Caco-2 (cell line): ENCODE measurements around the gene LTBP1. TPM values are rescaled to one million over a fixed set of nuclear protein-coding genes. Genes with fewer than 3 reads are reported as not detected.

Source experiments
- BruUV-seq: library from RNA; stranded (reverse); fragments of 400-500 nt; replicated peaks from 2 replicates; lab custom pipeline; 2021; lab: Mats Ljungman, UMichigan
- CTCF ChIA-PET: fragments of 300-600 bp; sonication (Branson Sonifier 250); formaldehyde crosslinking; loops from one replicate; lab custom pipeline; 2022; ENCODE audit warnings: antibody characterized with exemption; lab: Charles Lee
- POLR2A ChIA-PET: fragments of 300-600 bp; sonication (Branson Sonifier 250); formaldehyde crosslinking; loops from one replicate; lab custom pipeline; 2022; ENCODE audit warnings: antibody characterized with exemption; lab: Charles Lee
- DNase-seq, 2 experiments: peaks; one replicate each; pipeline versions ENCODE4 v3.0.0 to v3.0.0-alpha.2; 2020 to 2022
- H3K27me3 ChIP-seq: replicated peaks from 2 replicates; pipeline ENCODE4 v1.6.0; 2011; ENCODE audit warnings: low read length; ENCODE audit not compliant: control insufficient read depth, insufficient read depth
- H3K36me3 ChIP-seq: 2 replicates; pipeline ENCODE4 v1.5.1; 2011; ENCODE audit warnings: low read length; ENCODE audit not compliant: control insufficient read depth, insufficient read depth
- H3K4me1 ChIP-seq: fragments of 250-450 bp; sonication (Bioruptor Pico); 2 replicates; pipeline ENCODE4 v1.5.1; 2020; ENCODE audit warnings: mild to moderate bottlenecking
- H3K4me3 ChIP-seq: 2 replicates; pipeline ENCODE4 v1.5.1; 2011; ENCODE audit warnings: low read depth, mild to moderate bottlenecking, control low read depth, low read length
- H3K9me3 ChIP-seq: fragments of 250-450 bp; sonication (Bioruptor Pico); 2 replicates; pipeline ENCODE4 v1.5.1; 2020; ENCODE audit warnings: mild to moderate bottlenecking, moderate library complexity
- H3K27ac Mint-ChIP-seq: one replicate; pipeline ENCODE4 v1.8.0; 2022; ENCODE audit warnings: mixed read lengths; ENCODE audit not compliant: unreplicated experiment
- H3K27me3 Mint-ChIP-seq: one replicate; pipeline ENCODE4 v1.8.0; 2022; ENCODE audit warnings: mixed read lengths; ENCODE audit not compliant: insufficient read depth, unreplicated experiment
- H3K36me3 Mint-ChIP-seq: one replicate; pipeline ENCODE4 v1.8.0; 2022; ENCODE audit warnings: mild to moderate bottlenecking, mixed read lengths; ENCODE audit not compliant: insufficient read depth, unreplicated experiment
- H3K4me1 Mint-ChIP-seq: one replicate; pipeline ENCODE4 v1.8.0; 2022; ENCODE audit warnings: low read depth, mixed read lengths; ENCODE audit not compliant: unreplicated experiment
- H3K4me3 Mint-ChIP-seq: one replicate; pipeline ENCODE4 v1.8.0; 2022; ENCODE audit warnings: mild to moderate bottlenecking, moderate library complexity, mixed read lengths; ENCODE audit not compliant: unreplicated experiment
- H3K9me3 Mint-ChIP-seq: one replicate; pipeline ENCODE4 v1.8.0; 2022; ENCODE audit warnings: mixed read lengths; ENCODE audit not compliant: unreplicated experiment
- intact Hi-C: fragments of 100-400 bp; cut with micrococcal nuclease; formaldehyde crosslinking; loops from one replicate; pipeline ENCODE4 v1.10.0; 2022; ENCODE audit not compliant: unreplicated experiment
- total RNA-seq: library from RNA; stranded (reverse); gene quantifications from 2 replicates; pipeline ENCODE4 v1.2.3, GENCODE V29; 2022
- TF ChIP-seq, protein P1 (sequence below), 2 experiments: fragments of 200-600 bp in 1 of 2; IDR thresholded peaks; 1 replicate in 1 of 2; 2 replicates in 1 of 2; pipeline versions ENCODE4 v1.5.1 to v1.8.0; 2011 to 2022; ENCODE audit warnings: antibody characterized with exemption in 1 of 2, control low read depth in 1 of 2, inconsistent platforms in 1 of 2, low read depth in 1 of 2, low read length in 1 of 2, mild to moderate bottlenecking in 1 of 2, moderate library complexity in 1 of 2; ENCODE audit not compliant: insufficient read depth in 1 of 2, severe bottlenecking in 1 of 2, unreplicated experiment in 1 of 2

The LTBP1 gene
- total RNA-seq, 1 experiment from 2014 or later, result 64.2 TPM

- no TSS peak for BruUV-seq
- ChIA-PET POLR2A (no interaction called here), CTCF (no interaction called here)
- no peak overlapping the region for H3K27ac Mint-ChIP-seq
- no peaks in the 10 kb centered on the region for H3K9me3 ChIP-seq
- no peak overlapping the region for H3K4me3 Mint-ChIP-seq
- intact Hi-C loops, result no loop called here
- no peak overlapping the region for H3K4me3 ChIP-seq
- H3K27me3 Mint-ChIP-seq, result no peaks in the 10 kb centered on the region
- no peak for DNase-seq
- TF ChIP-seq, protein P1, sequence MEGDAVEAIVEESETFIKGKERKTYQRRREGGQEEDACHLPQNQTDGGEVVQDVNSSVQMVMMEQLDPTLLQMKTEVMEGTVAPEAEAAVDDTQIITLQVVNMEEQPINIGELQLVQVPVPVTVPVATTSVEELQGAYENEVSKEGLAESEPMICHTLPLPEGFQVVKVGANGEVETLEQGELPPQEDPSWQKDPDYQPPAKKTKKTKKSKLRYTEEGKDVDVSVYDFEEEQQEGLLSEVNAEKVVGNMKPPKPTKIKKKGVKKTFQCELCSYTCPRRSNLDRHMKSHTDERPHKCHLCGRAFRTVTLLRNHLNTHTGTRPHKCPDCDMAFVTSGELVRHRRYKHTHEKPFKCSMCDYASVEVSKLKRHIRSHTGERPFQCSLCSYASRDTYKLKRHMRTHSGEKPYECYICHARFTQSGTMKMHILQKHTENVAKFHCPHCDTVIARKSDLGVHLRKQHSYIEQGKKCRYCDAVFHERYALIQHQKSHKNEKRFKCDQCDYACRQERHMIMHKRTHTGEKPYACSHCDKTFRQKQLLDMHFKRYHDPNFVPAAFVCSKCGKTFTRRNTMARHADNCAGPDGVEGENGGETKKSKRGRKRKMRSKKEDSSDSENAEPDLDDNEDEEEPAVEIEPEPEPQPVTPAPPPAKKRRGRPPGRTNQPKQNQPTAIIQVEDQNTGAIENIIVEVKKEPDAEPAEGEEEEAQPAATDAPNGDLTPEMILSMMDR (IDR thresholded peaks at IDR 0.05; ENCODE audit: insufficient read depth in 1 of 2, low read depth in 1 of 2, low read length in 1 of 2, severe bottlenecking in 1 of 2, unreplicated experiment in 1 of 2), result no peak
- no peaks in the 10 kb centered on the region for H3K36me3 Mint-ChIP-seq
- no peaks in the 10 kb centered on the region for H3K9me3 Mint-ChIP-seq
- H3K36me3 ChIP-seq, result no peaks in the 10 kb centered on the region
- no peaks in the 10 kb centered on the region for H3K27me3 ChIP-seq
- peaks cover 22% of the 10 kb centered on the region for H3K4me1 ChIP-seq
- H3K4me1 Mint-ChIP-seq, result peaks cover 7% of the 10 kb centered on the region
These were observed 164.3 kb downstream of the LTBP1 start for GRCh38 chr2:33111002-33111446.

- CTCF ChIA-PET, result no interaction called here
- no peak overlapping the region for H3K4me3 ChIP-seq
- Mint-ChIP-seq H3K36me3 (no peaks in the 10 kb centered on the region), H3K9me3 (no peaks in the 10 kb centered on the region), H3K27ac (no peak overlapping the region), H3K4me3 (no peak overlapping the region), H3K27me3 (no peaks in the 10 kb centered on the region), H3K4me1 (peaks cover 7% of the 10 kb centered on the region)
- no peaks in the 10 kb centered on the region for H3K27me3 ChIP-seq
- no TSS peak for BruUV-seq
- peaks cover 22% of the 10 kb centered on the region for H3K4me1 ChIP-seq
- POLR2A ChIA-PET, result no interaction called here
- no peaks in the 10 kb centered on the region for H3K36me3 ChIP-seq
- no peaks in the 10 kb centered on the region for H3K9me3 ChIP-seq
- no peak for DNase-seq
- TF ChIP-seq, protein P1 (IDR thresholded peaks at IDR 0.05; ENCODE audit: insufficient read depth in 1 of 2, low read depth in 1 of 2, low read length in 1 of 2, severe bottlenecking in 1 of 2, unreplicated experiment in 1 of 2), result no peak
- intact Hi-C loops, result loop anchor here (5.0 kb wide), 1 partner anchor 73 kb away; no protein-coding TSS in a partner anchor
These were observed 168.4 kb downstream of the LTBP1 start for GRCh38 chr2:33115196-33115595.

GRCh38 chr2:33115728-33116127 is 169.0 kb downstream of the LTBP1 start:
- no TSS peak for BruUV-seq
- no peak overlapping the region for H3K4me3 Mint-ChIP-seq
- no peaks in the 10 kb centered on the region for H3K27me3 Mint-ChIP-seq
- Histone ChIP-seq H3K4me3 (no peak overlapping the region), H3K27me3 (no peaks in the 10 kb centered on the region), H3K9me3 (no peaks in the 10 kb centered on the region), H3K36me3 (no peaks in the 10 kb centered on the region), H3K4me1 (peaks cover 18% of the 10 kb centered on the region)
- ChIA-PET CTCF (no interaction called here), POLR2A (no interaction called here)
- H3K27ac Mint-ChIP-seq, result no peak overlapping the region
- intact Hi-C loops, result loop anchor here (5.0 kb wide), 1 partner anchor 73 kb away; no protein-coding TSS in a partner anchor
- TF ChIP-seq, protein P1 (IDR thresholded peaks at IDR 0.05; ENCODE audit: insufficient read depth in 1 of 2, low read depth in 1 of 2, low read length in 1 of 2, severe bottlenecking in 1 of 2, unreplicated experiment in 1 of 2), result no peak
- no peaks in the 10 kb centered on the region for H3K9me3 Mint-ChIP-seq
- no peak for DNase-seq
- no peaks in the 10 kb centered on the region for H3K36me3 Mint-ChIP-seq
- H3K4me1 Mint-ChIP-seq, result peaks cover 7% of the 10 kb centered on the region
